Measurements from ENCODE around the gene FSTL5.

GRCh38 chr4:161466316-161466715 is 697.5 kb downstream of the FSTL5 start:
- TF ChIP-seq CTCF (IDR thresholded peaks at IDR 0.05; ENCODE audit: insufficient read depth, low read length, poor library complexity, severe bottlenecking) = no peak
- no peak for TF ChIP-seq EZH2phosphoT487 (conservative IDR thresholded peaks at IDR 0.05; ENCODE audit: low read length)

All from SU-DHL-6 (cell line).